ENCODE results near the gene ATP8A1.
A peak's percentile ranks its signal among the peaks of the same experiment; 100 is the strongest.
"Not testable (repeated sequence)": the region's sequence is repeated elsewhere in the genome, so short reads cannot be mapped to it uniquely, and the experiment has no call there.

The ATP8A1 gene

DNA sequence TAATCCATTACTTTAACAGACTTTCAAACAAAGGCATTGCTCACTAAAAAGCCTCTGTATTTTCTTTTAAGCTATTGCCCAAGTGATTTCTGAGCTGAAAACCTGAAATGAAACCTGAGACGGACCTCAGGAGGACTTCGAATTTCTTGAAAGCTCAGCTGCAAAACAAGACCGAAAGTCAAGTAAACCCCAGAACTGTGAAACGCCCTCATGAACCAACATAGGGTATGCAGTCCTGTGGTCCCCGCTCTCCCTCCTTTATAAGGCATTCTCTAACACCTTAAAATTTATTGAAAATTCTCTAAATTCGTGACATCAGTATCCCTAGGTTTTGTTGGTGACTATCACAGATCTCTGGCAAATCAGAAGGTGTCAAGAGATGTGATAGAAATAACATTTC lies 167.8 kb downstream of the ATP8A1 start:
- Histone ChIP-seq H3K4me3 (ENCODE audit: low read length) (peak overlapping the region; percentile 65), H4K20me1 (ENCODE audit: insufficient read depth, low read length) (no peaks in the 10 kb centered on the region), H3K4me1 (ENCODE audit: low read length) (peaks cover 80% of the 10 kb centered on the region), H3K9ac (ENCODE audit: low read length) (peak overlapping the region; percentile 81), H2AFZ (ENCODE audit: low read depth, low read length) (no peak overlapping the region), H3K27ac (ENCODE audit: low read length) (peak overlapping the region; percentile 95), H3K9me3 (ENCODE audit: insufficient read depth, low read length) (no peaks in the 10 kb centered on the region), H3K4me2 (ENCODE audit: low read length) (peak overlapping the region; percentile 89), H3K36me3 (replicated peaks; ENCODE audit: low read depth, low read length) (peaks cover 7% of the 10 kb centered on the region), H3K79me2 (ENCODE audit: low read length) (no peaks in the 10 kb centered on the region), H3K27me3 (ENCODE audit: low read depth, low read length) (no peaks in the 10 kb centered on the region)
- TF ChIP-seq EZH2phosphoT487 (IDR thresholded peaks at IDR 0.05; ENCODE audit: low read depth) (no peak), CTCF (IDR thresholded peaks at IDR 0.05; ENCODE audit: low read depth, low read length) (no peak)

DNA sequence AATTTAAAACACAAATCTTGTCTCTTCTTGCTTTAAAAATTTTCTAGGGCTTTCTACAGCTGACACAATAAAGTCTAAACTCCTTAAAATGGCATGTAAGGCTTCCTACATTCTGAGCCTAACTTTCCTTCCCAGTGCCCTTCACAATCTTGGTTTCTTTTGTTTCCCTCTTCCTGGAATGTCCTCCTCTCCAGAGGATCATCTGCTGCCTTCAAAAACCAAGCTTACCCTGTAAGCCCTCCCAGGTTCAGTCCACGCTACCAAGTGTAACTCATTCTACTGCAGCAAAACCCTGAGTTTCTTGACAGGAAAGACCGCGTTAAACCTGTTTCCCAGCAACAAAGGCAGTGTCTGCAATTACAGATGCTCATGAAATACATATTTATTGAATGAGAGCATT lies 168.4 kb downstream of the ATP8A1 start:
- no peak for TF ChIP-seq CTCF (IDR thresholded peaks at IDR 0.05; ENCODE audit: low read depth, low read length)
- no peak for TF ChIP-seq EZH2phosphoT487 (IDR thresholded peaks at IDR 0.05; ENCODE audit: low read depth)
- H3K9me3 ChIP-seq (ENCODE audit: insufficient read depth, low read length): no peaks in the 10 kb centered on the region
- peak overlapping the region; percentile 81 for H3K9ac ChIP-seq (ENCODE audit: low read length)
- H3K4me3 ChIP-seq (ENCODE audit: low read length): peak overlapping the region; percentile 65
- H3K36me3 ChIP-seq (replicated peaks; ENCODE audit: low read depth, low read length): peaks cover 10% of the 10 kb centered on the region
- H2AFZ ChIP-seq (ENCODE audit: low read depth, low read length): no peak overlapping the region
- H3K79me2 ChIP-seq (ENCODE audit: low read length): no peaks in the 10 kb centered on the region
- H3K4me1 ChIP-seq (ENCODE audit: low read length): peaks cover 85% of the 10 kb centered on the region
- peak overlapping the region; percentile 95 for H3K27ac ChIP-seq (ENCODE audit: low read length)
- H4K20me1 ChIP-seq (ENCODE audit: insufficient read depth, low read length): no peaks in the 10 kb centered on the region
- H3K27me3 ChIP-seq (ENCODE audit: low read depth, low read length): no peaks in the 10 kb centered on the region
- peak overlapping the region; percentile 89 for H3K4me2 ChIP-seq (ENCODE audit: low read length)

DNA sequence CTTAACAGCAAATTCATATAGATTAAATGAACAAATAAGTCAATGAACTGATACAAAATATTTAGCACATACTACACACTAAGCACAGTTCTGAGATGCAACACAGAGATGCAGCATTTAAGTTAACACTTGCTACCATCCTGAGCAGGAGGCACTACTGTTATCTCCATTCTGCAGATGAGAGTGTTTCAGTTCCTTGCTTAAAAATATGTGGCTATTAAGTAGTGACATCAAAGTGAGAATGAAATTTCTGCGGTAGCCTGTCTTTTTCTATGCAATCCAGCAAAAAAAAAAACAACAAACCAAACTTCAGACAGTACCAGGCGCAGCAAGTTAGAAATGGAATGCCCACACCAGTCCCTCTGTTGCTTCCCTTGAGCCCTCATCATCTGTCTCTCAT lies 168.8 kb downstream of the ATP8A1 start:
- H2AFZ ChIP-seq (ENCODE audit: low read depth, low read length): no peak overlapping the region
- H4K20me1 ChIP-seq (ENCODE audit: insufficient read depth, low read length): no peaks in the 10 kb centered on the region
- H3K27ac ChIP-seq (ENCODE audit: low read length): peak overlapping the region; percentile 95
- H3K4me2 ChIP-seq (ENCODE audit: low read length): peak overlapping the region; percentile 89
- TF ChIP-seq CTCF (IDR thresholded peaks at IDR 0.05; ENCODE audit: low read depth, low read length) (no peak), EZH2phosphoT487 (IDR thresholded peaks at IDR 0.05; ENCODE audit: low read depth) (no peak)
- no peaks in the 10 kb centered on the region for H3K79me2 ChIP-seq (ENCODE audit: low read length)
- H3K9me3 ChIP-seq (ENCODE audit: insufficient read depth, low read length): no peaks in the 10 kb centered on the region
- peak overlapping the region; percentile 65 for H3K4me3 ChIP-seq (ENCODE audit: low read length)
- H3K36me3 ChIP-seq (replicated peaks; ENCODE audit: low read depth, low read length): peaks cover 10% of the 10 kb centered on the region
- H3K9ac ChIP-seq (ENCODE audit: low read length): peak overlapping the region; percentile 81
- H3K4me1 ChIP-seq (ENCODE audit: low read length): peaks cover 87% of the 10 kb centered on the region
- H3K27me3 ChIP-seq (ENCODE audit: low read depth, low read length): no peaks in the 10 kb centered on the region

GRCh38 chr4:42487230-42487629 lies 169.7 kb downstream of the ATP8A1 start:
- Histone ChIP-seq H3K27me3 (ENCODE audit: low read depth, low read length) (no peaks in the 10 kb centered on the region), H2AFZ (ENCODE audit: low read depth, low read length) (no peak overlapping the region), H3K27ac (ENCODE audit: low read length) (peak overlapping the region; percentile 95), H3K4me3 (ENCODE audit: low read length) (no peak overlapping the region), H3K79me2 (ENCODE audit: low read length) (no peaks in the 10 kb centered on the region), H4K20me1 (ENCODE audit: insufficient read depth, low read length) (no peaks in the 10 kb centered on the region), H3K9me3 (ENCODE audit: insufficient read depth, low read length) (no peaks in the 10 kb centered on the region), H3K36me3 (replicated peaks; ENCODE audit: low read depth, low read length) (peaks cover 10% of the 10 kb centered on the region), H3K4me1 (ENCODE audit: low read length) (peaks cover 83% of the 10 kb centered on the region), H3K9ac (ENCODE audit: low read length) (peak overlapping the region; percentile 68), H3K4me2 (ENCODE audit: low read length) (peak overlapping the region; percentile 89)
- TF ChIP-seq EZH2phosphoT487 (IDR thresholded peaks at IDR 0.05; ENCODE audit: low read depth) (no peak), CTCF (IDR thresholded peaks at IDR 0.05; ENCODE audit: low read depth, low read length) (no peak)

- H3K4me3 ChIP-seq (ENCODE audit: low read length); H3K27ac ChIP-seq (ENCODE audit: low read length); H3K4me2 ChIP-seq (ENCODE audit: low read length); H3K9ac ChIP-seq (ENCODE audit: low read length); H2AFZ ChIP-seq (ENCODE audit: low read depth, low read length); H3K36me3 ChIP-seq (replicated peaks; ENCODE audit: low read depth, low read length); H3K9me3 ChIP-seq (ENCODE audit: insufficient read depth, low read length); H3K27me3 ChIP-seq (ENCODE audit: low read depth, low read length); H3K79me2 ChIP-seq (ENCODE audit: low read length); H4K20me1 ChIP-seq (ENCODE audit: insufficient read depth, low read length): not testable (repeated sequence)
- H3K4me1 ChIP-seq (ENCODE audit: low read length): peaks cover 72% of the 10 kb centered on the region
Measured at GRCh38 chr4:42486156-42486555, 170.7 kb downstream of the ATP8A1 start.

Data from OCI-LY3 (cell line).